ENCODE results near the gene NAAA. TPM values are rescaled to one million over a fixed set of nuclear protein-coding genes. Genes with fewer than 3 reads are reported as not detected.

NAAA gene
- total RNA-seq, 1 experiment from 2014 or later = 17.0 TPM

- H3K36me3 ChIP-seq (ENCODE audit: control insufficient read depth in 1 of 2, insufficient read depth in 2 of 2, low read length in 2 of 2) = peaks cover 0 to 10% of the 10 kb centered on the region in 2 experiments; a peak in 2 of 4 replicates
- BruUV-seq (replicated peaks) = no TSS peak
- H4K20me1 ChIP-seq (ENCODE audit: insufficient read depth) = no peaks in the 10 kb centered on the region
- H3K9me3 ChIP-seq (ENCODE audit: control insufficient read depth in 1 of 2, insufficient read depth in 1 of 2, low read depth in 1 of 2, low read length in 2 of 2) = no peaks in the 10 kb centered on the region
- ChIA-PET CTCF (no interaction called here), RAD21 (ENCODE audit: low non-redundant PET in 1 of 2, low total read pairs in 2 of 2, uncharacterized antibody in 2 of 2, unreplicated experiment in 2 of 2) (no interaction called here), POLR2A (no interaction called here)
- intact Hi-C loops (cut with micrococcal nuclease) = no loop called here
- H3K9me2 ChIP-seq (ENCODE audit: insufficient read depth) = no peaks in the 10 kb centered on the region
- H3K27me3 ChIP-seq (ENCODE audit: insufficient read depth, low read length) = no peaks in the 10 kb centered on the region
- H3K9ac ChIP-seq (ENCODE audit: low read length) = no peak overlapping the region
- ATAC-seq = no peak
- H3K4me1 ChIP-seq (ENCODE audit: control insufficient read depth in 1 of 2, insufficient read depth in 2 of 2, low read length in 2 of 2) = peaks cover 4 to 11% of the 10 kb centered on the region in 2 experiments; a peak in 2 of 4 replicates
- no peak overlapping the region for H3K4me3 ChIP-seq (replicated peaks in 1 of 2; ENCODE audit: low read depth in 1 of 2, low read length in 2 of 2)
- H2AFZ ChIP-seq (ENCODE audit: low read depth, low read length, poor library complexity, severe bottlenecking) = no peak overlapping the region
- H3K79me2 ChIP-seq (ENCODE audit: insufficient read depth, low read length) = no peaks in the 10 kb centered on the region
- TF ChIP-seq FOSL1 (IDR thresholded peaks at IDR 0.05; ENCODE audit: low read depth) (no peak), ATF3 (IDR thresholded peaks at IDR 0.05) (no peak), POLR2A (IDR thresholded peaks at IDR 0.05; ENCODE audit: borderline replicate concordance, extremely low read depth, insufficient read depth, insufficient read length) (no peak), TCF7L2 (IDR thresholded peaks at IDR 0.05; ENCODE audit: borderline replicate concordance, extremely low read depth, insufficient read depth, insufficient read length) (no peak), RAD21 (IDR thresholded peaks at IDR 0.05; ENCODE audit: low read depth) (no peak), MAX (IDR thresholded peaks at IDR 0.05) (no peak), CBX3 (IDR thresholded peaks at IDR 0.05; ENCODE audit: low read depth) (no peak), SP1 (IDR thresholded peaks at IDR 0.05; ENCODE audit: low read depth) (no peak), YY1 (IDR thresholded peaks at IDR 0.05; ENCODE audit: extremely low read depth, insufficient replicate concordance, low read depth, low read length) (no peak), EGR1 (IDR thresholded peaks at IDR 0.05; ENCODE audit: low read depth) (no peak), REST (IDR thresholded peaks at IDR 0.05; ENCODE audit: low read depth) (no peak), SRF (IDR thresholded peaks at IDR 0.05; ENCODE audit: low read depth) (no peak), ZBTB33 (IDR thresholded peaks at IDR 0.05; ENCODE audit: extremely low read depth, insufficient replicate concordance, low read length) (no peak), SIN3A (IDR thresholded peaks at IDR 0.05; ENCODE audit: low read depth) (no peak), ZFX (IDR thresholded peaks at IDR 0.05) (no peak), ZNF274 (IDR thresholded peaks at IDR 0.05; ENCODE audit: low read depth, low read length) (no peak), CEBPB (IDR thresholded peaks at IDR 0.05; ENCODE audit: low read depth) (no peak)
- H3K4me2 ChIP-seq (ENCODE audit: low read length) = no peak overlapping the region
- no peak overlapping the region for H3K27ac ChIP-seq (ENCODE audit: low read depth, low read length)
- DNase-seq (ENCODE audit: low read depth, low spot score) = no peak
These were observed 18.9 kb downstream of the NAAA start for GRCh38 chr4:75921910-75922309.

Measured in HCT116 (cell line).